Cerebellar cortex (tissue), 1 donor: Measurements from ENCODE around the gene CIDEA.

Experiments used
- DNase-seq: peaks from one replicate; pipeline ENCODE4 v3.0.0-alpha.2; 2015; ENCODE audit warnings: low spot score

CIDEA gene

DNA sequence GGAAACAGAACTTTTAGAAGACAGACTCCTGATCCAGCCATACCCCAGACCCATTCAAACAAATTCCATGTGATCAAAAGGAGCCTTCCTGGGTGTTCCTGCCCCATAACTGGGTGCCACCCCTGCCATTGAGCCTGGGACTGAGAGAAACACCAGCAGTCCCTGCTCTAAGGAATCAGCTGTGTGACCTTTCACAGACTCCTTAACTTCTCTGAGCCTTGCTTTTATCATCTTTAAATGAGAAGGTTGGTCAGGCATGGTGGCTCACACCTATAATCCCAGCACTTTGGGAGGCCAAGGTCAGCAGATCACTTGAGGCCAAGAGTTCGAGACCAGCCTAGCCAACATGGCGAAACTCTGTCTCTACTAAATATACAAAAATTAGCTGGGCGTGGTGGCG is 20.6 kb downstream of the CIDEA start:
- DNase-seq: no peak

DNA sequence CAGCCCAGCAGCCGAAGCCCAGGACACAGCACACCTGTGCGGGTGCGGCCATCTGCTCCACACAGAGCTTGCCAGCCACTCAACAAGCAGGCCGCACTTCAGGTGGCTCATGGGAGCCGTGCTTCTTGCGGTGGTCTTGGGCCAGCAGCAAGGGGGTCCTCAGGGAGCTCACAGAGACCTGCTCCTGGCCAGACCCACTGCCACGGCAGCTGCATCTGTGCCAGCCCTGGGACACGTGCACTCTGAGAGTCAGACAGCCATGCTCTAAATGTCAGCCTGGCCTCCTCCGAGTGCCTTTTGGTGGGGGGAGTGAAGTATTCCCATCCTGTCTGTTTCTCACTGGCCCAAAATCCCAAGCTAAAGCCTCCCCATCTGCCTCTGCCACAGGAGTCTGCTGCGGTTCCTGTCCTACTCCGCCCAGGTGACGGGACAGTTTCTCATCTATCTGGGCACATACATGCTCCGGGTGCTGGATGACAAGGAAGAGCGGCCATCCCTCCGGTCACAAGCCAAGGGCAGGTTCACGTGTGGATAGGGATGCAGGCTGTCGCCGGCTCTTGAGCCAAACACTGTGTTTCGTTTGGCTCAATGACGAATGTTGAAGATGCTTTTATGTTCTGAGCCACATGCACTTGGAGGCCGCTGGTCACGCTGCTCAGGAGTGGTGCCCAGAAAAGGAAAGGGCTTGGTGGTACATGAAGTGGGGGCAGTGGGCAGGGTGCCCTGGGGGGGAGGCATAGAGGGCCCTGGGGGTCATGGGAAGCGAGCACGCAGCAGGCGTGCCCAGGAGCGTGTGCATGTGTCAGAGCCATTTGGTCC is 22.8 kb downstream of the CIDEA start:
- no peak for DNase-seq

DNA sequence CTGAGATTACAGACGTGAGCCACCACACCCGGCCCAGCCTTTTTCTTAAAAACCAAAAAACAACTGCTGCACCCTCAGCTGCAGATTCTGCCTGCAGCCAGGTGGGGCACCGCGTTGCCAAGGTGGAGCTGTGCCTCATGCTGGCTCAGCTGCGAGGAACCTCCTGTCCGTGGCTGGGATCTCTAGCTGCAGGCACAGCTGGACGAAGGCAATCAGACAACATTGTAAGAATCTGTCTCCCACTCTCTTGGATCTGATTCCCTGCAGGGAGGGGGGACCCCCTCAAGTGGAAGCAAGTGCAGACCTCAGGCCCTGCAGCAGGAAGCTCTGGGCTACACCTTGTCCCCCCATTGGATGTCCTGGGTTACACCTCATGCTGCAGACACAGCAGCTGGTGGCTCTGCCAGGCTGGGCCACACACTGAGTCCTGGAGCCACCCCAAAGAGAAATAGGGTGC is 24.1 kb downstream of the CIDEA start:
- DNase-seq: no peak

DNA sequence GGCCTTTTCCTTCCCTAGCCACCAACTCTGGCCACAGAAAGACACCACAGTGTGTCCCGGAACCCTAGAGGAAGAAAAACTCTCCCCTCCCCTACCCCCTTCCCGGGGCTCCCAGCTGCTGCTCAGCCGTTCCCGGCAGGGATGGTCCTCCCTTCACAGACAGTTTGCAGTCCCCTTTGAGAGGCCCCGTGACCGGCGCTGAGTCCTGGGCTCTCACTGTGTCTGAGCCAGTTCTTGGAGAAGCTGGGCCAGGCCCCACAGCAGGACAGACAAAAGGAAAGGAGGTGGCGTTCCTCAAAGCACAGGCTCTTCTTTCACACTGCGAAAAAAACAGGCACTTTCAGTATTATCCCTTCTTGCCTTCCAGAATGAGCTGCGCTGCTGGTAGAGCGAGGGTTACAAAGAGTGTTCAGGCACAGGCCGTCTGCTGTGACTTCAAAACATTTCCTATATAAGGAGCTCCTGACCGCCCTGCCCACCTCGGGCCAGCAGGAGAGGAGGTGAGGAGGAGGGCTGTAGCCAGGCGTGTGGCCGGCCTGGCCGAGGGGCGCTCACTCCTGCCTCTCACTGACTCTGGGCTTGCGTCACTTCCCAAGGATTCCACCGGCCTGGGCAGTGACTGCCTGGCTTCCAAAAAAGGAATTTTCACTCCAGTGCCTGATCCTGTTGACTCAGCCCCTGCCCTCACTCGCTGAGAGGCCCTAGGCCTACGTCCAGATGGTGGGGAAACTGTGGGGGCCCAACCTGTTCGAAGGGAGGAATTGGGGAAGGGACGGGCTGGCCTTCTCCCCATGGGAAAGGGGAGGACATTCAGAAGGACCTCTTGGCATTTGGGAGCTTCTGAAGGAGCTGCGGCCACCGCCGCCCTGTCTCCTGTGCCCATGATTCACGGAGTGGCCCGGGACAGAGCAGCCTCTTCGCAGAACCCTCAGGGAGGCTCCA is 24.9 kb downstream of the CIDEA start:
- peak; percentile 50 for DNase-seq

DNA sequence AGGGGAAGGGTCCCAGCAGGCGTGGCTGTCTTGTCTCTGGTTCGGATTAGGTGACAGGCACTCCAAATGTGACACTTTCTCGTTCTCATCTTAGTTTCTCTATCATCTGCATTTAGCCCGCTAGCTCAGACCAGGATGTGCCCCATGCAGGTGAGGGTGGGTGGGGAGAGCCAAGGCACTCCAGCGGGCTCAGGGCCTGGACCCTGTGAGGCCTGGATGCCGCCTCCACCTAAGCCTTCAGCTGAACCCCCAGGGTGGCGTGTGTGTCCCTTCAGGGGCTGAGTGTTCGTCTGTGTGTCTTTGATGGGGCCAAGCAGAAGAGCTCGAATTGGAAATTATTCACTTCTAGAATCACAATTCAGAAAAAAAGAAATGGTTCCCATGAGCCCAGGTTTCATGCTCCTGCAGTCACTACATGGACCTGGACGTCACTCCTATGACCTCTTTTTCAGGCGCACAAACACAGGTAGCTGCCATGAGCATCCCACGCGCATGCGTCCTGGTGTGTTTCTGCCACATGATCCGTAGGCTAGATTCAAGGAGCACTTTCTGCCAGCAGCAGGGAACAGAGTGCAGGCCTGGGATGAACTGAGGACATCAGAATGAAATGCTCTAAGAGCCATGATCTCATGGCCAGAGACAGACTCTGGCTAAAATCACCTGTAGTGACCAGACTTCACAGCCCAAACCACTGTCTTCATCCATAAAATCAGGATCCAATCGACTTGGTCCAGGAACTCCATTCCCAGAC is 25.8 kb downstream of the CIDEA start:
- DNase-seq: no peak

DNA sequence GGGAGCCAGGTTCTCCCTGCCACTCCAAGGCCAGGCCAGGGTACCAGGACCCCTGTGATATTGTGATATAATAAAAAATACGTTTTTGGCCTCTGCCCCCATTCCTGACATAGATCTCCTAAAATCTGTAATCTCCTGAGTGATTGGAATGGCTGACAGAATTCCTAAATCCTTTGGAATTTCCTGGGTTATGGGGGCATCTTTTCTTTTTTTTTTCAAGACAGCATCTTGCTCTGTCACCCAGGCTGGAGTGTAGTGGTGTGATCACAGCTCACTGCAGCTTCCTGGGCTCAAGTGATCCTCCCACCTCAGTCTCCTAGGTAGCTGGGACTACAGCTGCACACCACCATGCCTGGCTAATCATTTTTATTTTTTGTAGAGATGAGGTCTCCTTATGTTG is 27.7 kb downstream of the CIDEA start:
- DNase-seq: no peak

DNA sequence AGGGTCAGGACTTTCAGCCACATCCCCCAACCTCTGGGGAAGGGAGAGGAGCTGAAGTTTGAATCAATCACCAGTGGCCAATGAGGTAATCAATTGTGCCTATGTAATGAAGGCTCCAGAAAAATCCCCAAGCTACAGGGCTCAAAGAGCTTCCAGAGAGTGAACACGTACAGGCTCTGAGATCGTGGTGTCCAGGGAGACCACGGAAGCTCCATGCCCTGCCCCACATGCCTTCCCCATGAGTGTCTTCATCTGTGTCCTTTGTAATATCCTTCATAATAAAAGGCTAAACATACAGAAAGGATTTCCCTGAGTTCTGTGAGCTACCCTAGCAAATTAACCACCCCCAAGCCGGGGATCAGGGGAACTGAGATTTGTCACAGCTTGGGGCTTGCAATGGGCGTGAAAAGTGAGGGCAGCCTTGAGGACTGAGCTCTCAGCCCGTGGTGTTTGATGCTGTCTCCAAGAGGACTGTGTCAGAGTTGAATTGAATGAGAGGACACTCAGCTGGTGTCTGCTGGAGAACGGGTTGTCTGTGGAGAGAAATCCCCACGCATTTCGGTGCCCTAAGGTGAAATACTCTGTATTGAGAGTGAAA is 28.4 kb downstream of the CIDEA start:
- DNase-seq: no peak

DNA sequence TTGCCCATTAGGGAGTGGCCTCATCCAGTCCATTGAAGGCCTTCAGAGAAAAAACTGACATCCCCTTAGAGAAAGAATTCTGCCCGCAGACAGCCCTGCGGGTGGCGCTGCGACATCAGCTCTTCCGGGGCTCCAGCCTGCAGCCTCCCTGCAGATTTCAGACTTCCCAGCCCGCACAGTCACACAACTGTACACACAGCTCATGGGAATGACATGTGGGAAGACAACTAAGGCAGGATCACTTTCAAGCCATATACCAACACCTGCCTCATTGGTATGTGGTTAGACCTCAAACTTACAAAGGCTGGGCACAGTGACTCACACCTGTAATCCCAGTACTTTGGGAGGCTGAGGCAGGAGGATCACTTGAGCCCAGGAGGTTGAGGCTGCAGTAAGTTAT is 29.1 kb downstream of the CIDEA start:
- DNase-seq: peak; percentile 25

DNA sequence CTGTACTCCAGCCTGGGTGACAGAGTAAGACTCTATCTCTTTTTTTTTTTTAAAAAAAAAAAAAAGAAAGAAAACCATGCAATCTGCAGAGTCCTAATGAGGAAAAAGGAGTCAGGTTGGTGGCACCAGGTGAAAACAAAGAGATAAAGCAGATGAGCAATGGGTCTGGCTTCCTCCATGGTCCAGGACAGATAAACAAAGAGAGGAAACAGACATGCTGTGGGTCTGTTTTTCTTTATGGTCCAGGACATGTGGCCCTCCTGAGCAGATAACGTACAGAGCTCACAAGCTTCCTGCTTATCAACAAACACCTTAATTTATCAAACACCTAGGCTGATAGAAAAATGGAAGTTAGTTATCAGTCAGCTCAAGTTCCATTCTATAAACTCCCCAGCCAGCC is 29.5 kb downstream of the CIDEA start:
- DNase-seq: no peak

DNA sequence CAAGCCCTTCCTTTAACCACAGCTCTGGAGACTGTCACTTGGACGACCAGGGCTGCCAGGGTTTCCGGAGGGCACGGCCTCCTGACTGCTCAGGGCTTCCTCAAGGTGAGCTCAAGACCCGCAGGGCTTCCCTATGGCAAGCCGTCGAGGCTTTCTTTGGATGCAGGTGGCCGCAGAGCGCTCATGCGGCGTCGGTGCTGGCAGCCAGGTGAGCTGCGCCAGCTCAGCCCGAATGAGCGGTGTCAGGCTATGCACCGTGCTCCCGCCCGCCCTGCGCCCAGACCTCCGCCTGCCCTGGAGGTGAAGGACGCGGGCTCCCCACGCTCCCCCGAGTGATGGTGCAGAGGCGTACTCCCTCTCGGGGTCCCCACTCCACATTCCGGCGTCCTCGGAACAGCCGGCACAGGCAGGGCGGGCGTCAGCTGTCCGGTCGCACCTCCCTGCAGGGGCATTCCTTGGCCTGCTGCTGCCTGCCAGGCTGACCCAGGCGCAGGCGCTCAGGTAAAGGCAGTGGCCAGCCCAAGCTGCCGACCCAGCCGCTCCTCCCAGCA is 33.0 kb downstream of the CIDEA start:
- DNase-seq: no peak

DNA sequence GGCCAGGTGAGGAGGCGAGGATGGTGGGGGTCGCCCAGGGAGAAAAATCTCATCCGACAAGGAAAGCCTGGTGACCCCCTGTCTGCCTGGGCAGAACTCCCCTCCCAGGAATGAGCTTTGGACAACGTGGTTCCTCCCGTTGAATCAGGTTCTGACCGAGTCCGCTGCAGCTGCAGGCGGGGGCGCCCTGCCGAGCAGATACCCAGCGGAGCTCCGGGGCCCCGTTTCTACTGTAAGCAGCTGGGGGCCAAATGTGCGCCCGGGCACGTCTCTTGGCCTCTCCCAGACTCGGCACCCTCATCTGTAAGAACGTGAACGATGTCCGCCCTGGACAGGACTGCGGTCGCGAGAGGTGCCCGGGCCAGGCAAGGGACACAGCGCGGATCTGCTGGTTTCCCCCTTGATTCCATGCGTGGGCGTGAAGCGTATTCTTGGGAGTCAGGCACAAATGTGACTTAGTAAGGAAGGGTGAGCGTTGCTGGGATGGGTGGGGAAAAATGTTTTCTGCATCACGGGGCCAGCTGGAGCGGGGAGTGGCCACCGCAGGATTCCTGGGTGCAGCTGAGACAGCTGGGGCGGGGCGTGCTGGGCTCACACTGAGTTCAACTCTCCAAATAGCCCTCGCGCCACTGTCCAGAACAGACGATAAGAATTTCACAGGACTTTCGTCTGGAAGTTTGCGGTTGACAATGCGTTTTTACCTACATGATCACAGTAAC is 33.7 kb downstream of the CIDEA start:
- no peak for DNase-seq

DNA sequence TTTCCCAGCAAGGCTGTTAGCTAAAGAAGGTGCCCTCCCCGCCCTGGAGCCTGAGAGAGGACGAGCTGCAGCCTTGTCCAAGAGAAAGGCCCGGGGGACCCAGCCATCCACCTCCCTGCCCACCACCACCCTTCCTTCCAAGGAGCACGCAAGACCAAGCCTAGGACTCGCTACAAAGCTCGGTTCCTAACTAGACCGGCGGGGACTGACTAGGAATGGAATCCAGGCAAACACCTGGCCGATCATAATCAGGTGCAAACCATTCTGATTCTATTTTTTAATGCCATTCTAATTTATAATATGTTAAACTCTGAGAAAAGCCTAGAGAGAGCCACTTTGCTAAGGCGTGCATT is 34.2 kb downstream of the CIDEA start:
- no peak for DNase-seq

DNA sequence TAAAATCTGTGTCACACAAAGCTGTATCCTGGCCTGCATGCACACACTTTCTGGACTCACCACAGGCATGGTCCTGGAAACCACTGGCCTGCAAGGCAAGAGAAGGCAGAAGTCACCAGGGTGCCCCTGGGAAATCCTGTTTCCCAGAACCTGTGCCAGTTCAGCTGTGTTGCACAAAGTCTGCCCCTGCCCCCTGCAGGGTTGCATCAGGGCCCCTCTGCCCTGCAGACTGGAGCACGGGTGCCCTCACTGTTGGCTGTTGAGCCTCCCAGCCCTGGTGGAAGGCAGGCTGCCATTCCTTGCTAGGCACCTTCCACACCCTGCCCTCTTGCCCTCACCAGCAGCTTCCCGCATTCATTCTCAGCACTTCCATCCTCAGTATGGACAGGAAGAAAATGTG is 35.9 kb downstream of the CIDEA start:
- DNase-seq: no peak

DNA sequence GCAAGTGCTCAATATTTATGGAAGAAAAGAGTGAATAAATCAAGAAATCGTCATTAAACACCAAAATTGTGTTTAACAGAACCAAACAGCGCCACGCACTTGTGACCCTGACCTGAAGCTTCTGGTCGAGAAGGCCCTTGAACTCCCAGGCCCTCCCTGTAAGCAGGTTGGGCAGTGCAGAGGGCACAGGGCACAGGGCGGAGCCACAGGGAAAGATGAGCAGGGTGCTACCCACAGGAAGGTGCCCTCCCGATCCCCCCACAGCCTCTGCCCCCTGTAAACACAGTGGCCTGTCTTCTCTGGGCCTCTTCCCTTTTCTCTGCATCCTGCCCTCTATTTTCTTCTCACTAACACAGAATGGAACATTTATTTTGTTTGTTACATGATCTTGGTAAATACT is 37.0 kb downstream of the CIDEA start:
- DNase-seq: no peak

DNA sequence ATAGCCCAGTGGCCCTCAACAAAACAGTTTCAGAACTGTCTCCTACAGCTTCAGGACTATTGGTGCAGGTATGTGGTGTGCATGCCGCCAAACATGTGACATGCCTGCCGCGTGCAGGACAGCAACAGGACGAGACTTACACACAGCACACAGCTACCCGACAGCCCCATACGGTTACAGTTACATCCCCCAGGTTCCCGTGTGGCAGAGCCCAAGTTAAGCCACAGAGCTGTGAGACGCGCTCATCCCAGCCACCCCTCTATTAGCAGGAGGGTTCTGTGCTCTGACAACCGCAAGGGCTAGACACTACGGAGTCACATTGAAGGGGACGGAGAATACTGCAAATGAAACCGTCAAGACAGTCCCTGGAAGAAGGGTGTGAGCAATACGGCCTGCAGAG is 37.5 kb downstream of the CIDEA start:
- DNase-seq: no peak

DNA sequence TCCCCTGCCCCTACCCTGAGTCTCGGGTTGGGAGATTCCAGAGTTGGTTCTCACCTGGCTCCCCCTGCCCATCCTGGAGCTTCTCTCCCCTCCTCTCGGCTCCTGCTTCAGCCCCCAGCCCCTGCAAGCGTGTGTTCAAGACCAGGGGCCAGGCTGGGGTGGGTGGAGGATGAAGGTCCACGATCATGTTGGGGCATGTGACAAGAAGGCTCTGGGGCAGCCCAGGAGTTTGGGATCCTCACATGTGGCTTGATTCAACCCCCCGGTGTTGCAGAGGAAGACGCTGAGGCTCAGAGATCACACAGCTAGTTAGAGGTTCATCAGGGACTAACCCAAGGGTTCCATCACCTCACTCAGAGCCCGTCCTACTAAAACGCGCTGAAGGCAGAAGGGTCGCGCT is 39.7 kb downstream of the CIDEA start:
- DNase-seq: no peak

DNA sequence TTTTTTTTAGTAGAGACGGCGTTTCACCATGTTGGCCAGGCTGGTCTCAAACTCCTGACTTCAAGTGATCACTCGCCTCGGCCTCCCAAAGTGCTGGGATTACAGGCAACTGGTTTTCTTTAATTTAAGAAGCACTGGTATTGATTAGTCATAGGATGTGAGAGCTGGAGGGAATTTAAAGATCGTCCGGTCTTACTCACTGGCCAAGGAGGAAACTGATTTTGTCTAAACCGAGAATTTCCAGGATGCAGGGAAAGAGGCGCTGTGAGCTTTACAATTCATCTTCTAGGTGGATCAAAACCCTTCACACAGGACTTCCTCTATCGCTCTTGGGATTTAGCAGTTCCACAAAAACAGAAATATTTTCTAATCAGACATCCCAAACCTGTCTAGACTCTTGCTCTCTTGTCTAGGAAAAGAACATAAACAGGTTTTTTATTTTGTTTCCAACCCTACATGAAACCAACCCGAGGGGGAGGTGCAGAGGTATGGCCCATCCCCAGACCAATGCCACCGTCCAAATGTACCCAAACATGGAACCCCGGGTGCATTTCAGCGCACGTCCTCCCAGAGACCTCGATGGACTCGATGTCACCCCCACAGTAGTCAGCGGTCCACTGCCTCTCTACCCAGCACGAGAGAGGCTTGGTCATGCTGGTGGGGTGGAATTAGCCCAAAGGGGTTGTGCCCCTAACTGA is 41.4 kb downstream of the CIDEA start:
- no peak for DNase-seq

DNA sequence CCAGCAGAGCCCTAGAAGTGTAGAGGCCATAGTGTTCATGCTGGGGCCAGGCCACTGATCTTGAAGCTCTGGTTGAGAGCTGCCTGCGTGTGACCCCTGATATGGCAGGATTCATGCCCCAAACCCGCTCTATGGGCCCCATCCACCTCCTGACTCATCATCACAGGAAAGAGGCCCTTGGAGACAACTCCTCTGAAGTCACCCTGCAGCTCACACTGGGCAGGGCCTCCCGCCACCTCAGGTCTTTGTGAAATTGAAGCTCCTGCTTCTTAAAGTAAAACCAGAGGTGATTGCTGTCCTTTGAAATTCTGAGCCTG is 41.9 kb downstream of the CIDEA start:
- no peak for DNase-seq

DNA sequence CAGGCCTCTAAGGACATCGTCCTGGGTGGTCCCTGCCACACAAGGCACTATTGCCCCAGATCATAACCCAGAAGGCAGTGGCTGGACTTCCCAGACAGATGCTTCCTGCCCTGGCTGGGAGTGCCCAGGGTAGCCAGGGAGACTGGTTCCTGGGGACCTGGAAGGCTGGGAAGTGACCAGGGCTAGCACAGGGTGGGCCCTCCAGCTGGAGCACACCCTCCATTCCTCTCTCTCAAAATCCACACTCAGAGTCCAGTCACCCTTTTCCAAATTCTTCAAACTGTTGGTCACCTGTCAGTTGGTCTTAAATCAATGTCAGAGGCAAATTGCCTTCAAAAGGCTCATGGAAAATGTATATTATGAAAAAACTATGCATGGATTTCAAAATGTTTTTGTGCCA is 42.3 kb downstream of the CIDEA start:
- DNase-seq: no peak

DNA sequence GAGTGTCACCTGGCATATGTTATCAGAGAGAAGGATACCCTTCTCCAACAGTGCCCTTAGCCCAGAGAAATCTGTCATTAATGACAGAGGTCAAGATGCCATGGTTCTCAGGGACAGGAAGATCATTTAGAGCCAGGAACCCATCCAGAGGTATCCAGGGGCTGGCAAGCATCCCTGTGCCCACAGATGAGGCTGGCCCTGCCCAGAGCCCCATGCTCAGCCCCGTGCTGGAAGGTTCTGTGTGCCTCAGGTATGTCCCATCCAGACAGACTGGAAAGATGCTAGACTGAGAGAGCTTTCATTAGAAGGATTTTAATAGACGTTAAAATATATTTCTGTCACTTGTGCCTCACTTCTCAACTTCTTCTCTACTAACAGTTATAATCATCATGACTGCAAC is 45.7 kb downstream of the CIDEA start:
- no peak for DNase-seq
